IPS-15b (cell line): ENCODE data around the gene B9D1.

ENCODE experiments used
- H3K27me3 ChIP-seq: one replicate; pipeline ENCODE4 v1.6.1; 2013; ENCODE audit warnings: low read length; ENCODE audit not compliant: control insufficient read depth, insufficient read depth
- H3K36me3 ChIP-seq: one replicate; pipeline ENCODE4 v1.6.1; 2013; ENCODE audit warnings: low read length; ENCODE audit not compliant: control insufficient read depth, insufficient read depth
- H3K4me1 ChIP-seq: one replicate; pipeline ENCODE4 v1.6.1; 2013; ENCODE audit warnings: mild to moderate bottlenecking, low read length; ENCODE audit not compliant: control insufficient read depth, insufficient read depth
- H3K4me3 ChIP-seq: one replicate; pipeline ENCODE4 v1.5.1; 2013; ENCODE audit warnings: low read depth, low read length
- H3K9ac ChIP-seq: one replicate; pipeline ENCODE4 v1.6.1; 2013; ENCODE audit warnings: low read depth, mild to moderate bottlenecking, low read length
- H3K9me3 ChIP-seq: one replicate; pipeline ENCODE4 v1.6.1; 2013; ENCODE audit warnings: mild to moderate bottlenecking, low read length; ENCODE audit not compliant: control insufficient read depth, insufficient read depth

Gene B9D1

GRCh38 chr17:19308398-19308797 is 54.1 kb downstream of the B9D1 start:
- Histone ChIP-seq H3K36me3 (peaks cover 18% of the 10 kb centered on the region), H3K9me3 (no peaks in the 10 kb centered on the region), H3K9ac (no peak overlapping the region), H3K4me3 (no peak overlapping the region), H3K27me3 (no peaks in the 10 kb centered on the region), H3K4me1 (no peaks in the 10 kb centered on the region)

GRCh38 chr17:19307521-19307920 is 55.0 kb downstream of the B9D1 start:
- Histone ChIP-seq H3K4me3 (no peak overlapping the region), H3K9me3 (no peaks in the 10 kb centered on the region), H3K27me3 (no peaks in the 10 kb centered on the region), H3K36me3 (peaks cover 9% of the 10 kb centered on the region), H3K9ac (no peak overlapping the region), H3K4me1 (no peaks in the 10 kb centered on the region)

- Histone ChIP-seq H3K4me1 (no peaks in the 10 kb centered on the region), H3K9ac (no peak overlapping the region), H3K36me3 (no peaks in the 10 kb centered on the region), H3K9me3 (no peaks in the 10 kb centered on the region), H3K27me3 (no peaks in the 10 kb centered on the region), H3K4me3 (no peak overlapping the region)
Observed at GRCh38 chr17:19306160-19307111, 56.1 kb downstream of the B9D1 start.

GRCh38 chr17:19305761-19306159 is 56.8 kb downstream of the B9D1 start:
- H3K4me1 ChIP-seq = no peaks in the 10 kb centered on the region
- H3K4me3 ChIP-seq = no peak overlapping the region
- H3K9ac ChIP-seq = no peak overlapping the region
- H3K36me3 ChIP-seq = peaks cover 3% of the 10 kb centered on the region
- no peaks in the 10 kb centered on the region for H3K27me3 ChIP-seq
- no peaks in the 10 kb centered on the region for H3K9me3 ChIP-seq

- H3K9me3 ChIP-seq = no peaks in the 10 kb centered on the region
- no peaks in the 10 kb centered on the region for H3K27me3 ChIP-seq
- H3K9ac ChIP-seq = no peak overlapping the region
- no peaks in the 10 kb centered on the region for H3K4me1 ChIP-seq
- H3K36me3 ChIP-seq = peaks cover 5% of the 10 kb centered on the region
- H3K4me3 ChIP-seq = no peak overlapping the region
Observed at GRCh38 chr17:19305256-19305655, 57.3 kb downstream of the B9D1 start.

GRCh38 chr17:19304751-19305150 is 57.8 kb downstream of the B9D1 start:
- no peak overlapping the region for H3K9ac ChIP-seq
- H3K9me3 ChIP-seq = no peaks in the 10 kb centered on the region

GRCh38 chr17:19304209-19304608 is 58.3 kb downstream of the B9D1 start:
- no peaks in the 10 kb centered on the region for H3K4me1 ChIP-seq
- no peaks in the 10 kb centered on the region for H3K27me3 ChIP-seq
- H3K9me3 ChIP-seq = no peaks in the 10 kb centered on the region
- H3K36me3 ChIP-seq = peaks cover 5% of the 10 kb centered on the region
- no peak overlapping the region for H3K9ac ChIP-seq
- no peak overlapping the region for H3K4me3 ChIP-seq

More at GRCh38 chr17:19304751-19305150, 57.8 kb downstream of the B9D1 start:
- Histone ChIP-seq H3K36me3 (peaks cover 5% of the 10 kb centered on the region), H3K4me3 (no peak overlapping the region), H3K4me1 (no peaks in the 10 kb centered on the region), H3K27me3 (no peaks in the 10 kb centered on the region)

- no peaks in the 10 kb centered on the region for H3K4me1 ChIP-seq
- H3K9ac ChIP-seq = no peak overlapping the region
- peaks cover 5% of the 10 kb centered on the region for H3K36me3 ChIP-seq
- no peaks in the 10 kb centered on the region for H3K9me3 ChIP-seq
- no peaks in the 10 kb centered on the region for H3K27me3 ChIP-seq
- no peak overlapping the region for H3K4me3 ChIP-seq
Observed at GRCh38 chr17:19303367-19303776, 59.2 kb downstream of the B9D1 start.

- no peaks in the 10 kb centered on the region for H3K9me3 ChIP-seq
- peaks cover 5% of the 10 kb centered on the region for H3K36me3 ChIP-seq
- H3K9ac ChIP-seq = no peak overlapping the region
- H3K27me3 ChIP-seq = no peaks in the 10 kb centered on the region
- no peak overlapping the region for H3K4me3 ChIP-seq
- H3K4me1 ChIP-seq = no peaks in the 10 kb centered on the region
Observed at GRCh38 chr17:19302791-19303331, 59.7 kb downstream of the B9D1 start.

GRCh38 chr17:19301973-19302372 is 60.5 kb downstream of the B9D1 start:
- Histone ChIP-seq H3K4me1 (no peaks in the 10 kb centered on the region), H3K27me3 (no peaks in the 10 kb centered on the region), H3K36me3 (peaks cover 5% of the 10 kb centered on the region), H3K9ac (no peak overlapping the region), H3K4me3 (no peak overlapping the region), H3K9me3 (no peaks in the 10 kb centered on the region)

- Histone ChIP-seq H3K9ac (no peak overlapping the region), H3K4me3 (no peak overlapping the region), H3K36me3 (peaks cover 5% of the 10 kb centered on the region), H3K27me3 (no peaks in the 10 kb centered on the region), H3K9me3 (no peaks in the 10 kb centered on the region), H3K4me1 (no peaks in the 10 kb centered on the region)
Observed at GRCh38 chr17:19301274-19301951, 61.1 kb downstream of the B9D1 start.
